Peyer's patch (tissue), 4 donors: ENCODE data around the gene DOCK6.

Source experiments
- CTCF ChIP-seq, 6 experiments: fragments of 450-650 bp in 4 of 6; fragments of 200-600 bp in 2 of 6; sonication (generic) in 1 of 6; IDR thresholded peaks; one replicate each; pipeline ENCODE4 v1.5.1; 2017 to 2019; ENCODE audit warnings: antibody characterized with exemption in 6 of 6, mild to moderate bottlenecking in 3 of 6, moderate library complexity in 1 of 6
- POLR2A ChIP-seq, 2 donors: fragments of 450-650 bp; IDR thresholded peaks; one replicate each; pipeline ENCODE4 v1.5.1; 2017; ENCODE audit warnings: antibody characterized with exemption in 2 of 2, mild to moderate bottlenecking in 2 of 2, moderate library complexity in 2 of 2

DNA sequence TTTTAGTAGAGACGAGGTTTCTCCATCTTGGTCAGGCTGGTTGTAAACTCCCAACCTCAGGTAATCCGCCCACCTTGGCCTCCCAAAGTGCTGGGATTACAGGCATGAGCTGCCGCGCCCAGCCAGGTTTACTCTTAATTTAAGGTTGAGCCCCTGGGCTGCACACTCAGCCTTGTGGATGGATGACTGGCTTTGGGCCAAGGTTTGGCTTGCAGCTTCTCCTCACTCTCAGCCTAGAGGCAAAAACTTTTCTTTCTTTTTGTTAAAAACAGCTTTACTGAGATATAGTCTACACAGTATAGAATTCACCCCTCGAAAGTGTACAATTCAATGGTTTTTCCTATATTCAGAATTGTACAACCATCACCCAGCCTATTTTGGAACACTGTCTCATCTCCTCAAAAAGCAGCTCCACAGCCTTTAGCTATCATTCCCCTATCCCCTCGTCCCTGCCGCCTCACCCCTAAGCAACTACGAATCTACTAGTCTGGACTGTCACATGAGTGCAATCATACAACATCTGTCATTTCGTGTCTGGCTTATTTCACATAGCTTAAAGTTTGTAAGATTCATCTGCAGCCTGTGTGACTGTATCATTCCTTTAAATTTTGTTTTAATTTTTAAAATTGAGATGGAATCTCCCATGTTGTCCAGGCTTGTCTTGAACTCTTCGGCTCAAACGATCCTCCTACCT, 19.2 kb upstream of the DOCK6 start:
- no peak for TF ChIP-seq CTCF (IDR thresholded peaks at IDR 0.05)
- no peak for TF ChIP-seq POLR2A (IDR thresholded peaks at IDR 0.05)
